Camera-type eye (tissue), 1 donor: ENCODE measurements around the gene MYO5B. TPM values are rescaled to one million over a fixed set of nuclear protein-coding genes. Genes with fewer than 3 reads are reported as not detected.

Experiments
- total RNA-seq: library from RNA; depleted of rRNA; stranded (reverse); fragments of >200 nt; gene quantifications from one replicate; pipeline ENCODE4 v1.2.3, GENCODE V29; 2014

The MYO5B gene
- total RNA-seq, result 56.7 TPM

DNA sequence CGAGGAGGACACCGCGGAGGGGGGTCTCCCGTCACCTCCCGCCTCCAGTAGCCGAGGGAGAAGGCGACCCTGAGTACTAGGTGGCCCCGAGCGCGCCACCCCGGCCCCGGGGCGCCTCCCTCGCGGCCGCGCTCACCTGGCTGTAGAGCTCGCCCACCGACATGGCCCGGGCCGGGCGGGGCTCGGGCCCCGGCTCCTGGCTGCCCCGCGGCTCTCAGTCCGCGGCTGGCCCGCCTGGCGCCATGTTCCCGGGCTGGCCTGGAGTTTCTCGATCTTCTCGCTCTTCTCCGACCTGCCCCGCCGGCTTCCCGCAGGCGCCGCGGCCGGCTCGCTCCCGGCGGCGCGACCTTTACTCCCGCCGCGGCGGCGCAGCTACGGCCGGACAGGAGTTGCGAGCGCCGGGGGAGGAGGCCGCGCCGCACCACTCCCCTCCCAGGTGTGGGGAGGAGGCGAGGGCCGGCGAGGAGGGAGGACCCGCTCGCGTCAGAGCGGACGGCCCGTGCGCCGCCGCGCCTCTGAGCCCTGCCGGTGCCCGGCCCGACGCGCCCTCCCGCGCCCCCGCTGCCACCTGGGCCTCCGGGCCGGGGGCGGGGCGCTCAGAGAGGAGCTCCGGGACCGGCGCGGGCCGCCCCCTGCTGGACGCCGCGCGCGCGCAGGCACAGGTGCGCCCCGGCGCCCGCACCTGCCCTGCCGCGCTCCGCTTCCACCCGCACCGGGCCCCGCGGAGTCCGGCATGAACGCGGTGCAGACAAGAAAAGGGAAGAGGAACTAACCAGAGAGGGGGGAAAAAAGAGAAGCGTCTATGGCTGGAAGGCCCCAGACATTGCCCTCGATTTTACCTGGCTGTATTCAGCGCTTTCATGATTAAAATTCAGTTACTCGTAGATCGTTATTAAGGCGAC, at the start of gene MYO5B:
Gene MYO5B, minus strand, starts transcription at position 517 of the 902 bp plus-strand sequence. Its CDS starts 354 bp downstream, at position 163.

DNA sequence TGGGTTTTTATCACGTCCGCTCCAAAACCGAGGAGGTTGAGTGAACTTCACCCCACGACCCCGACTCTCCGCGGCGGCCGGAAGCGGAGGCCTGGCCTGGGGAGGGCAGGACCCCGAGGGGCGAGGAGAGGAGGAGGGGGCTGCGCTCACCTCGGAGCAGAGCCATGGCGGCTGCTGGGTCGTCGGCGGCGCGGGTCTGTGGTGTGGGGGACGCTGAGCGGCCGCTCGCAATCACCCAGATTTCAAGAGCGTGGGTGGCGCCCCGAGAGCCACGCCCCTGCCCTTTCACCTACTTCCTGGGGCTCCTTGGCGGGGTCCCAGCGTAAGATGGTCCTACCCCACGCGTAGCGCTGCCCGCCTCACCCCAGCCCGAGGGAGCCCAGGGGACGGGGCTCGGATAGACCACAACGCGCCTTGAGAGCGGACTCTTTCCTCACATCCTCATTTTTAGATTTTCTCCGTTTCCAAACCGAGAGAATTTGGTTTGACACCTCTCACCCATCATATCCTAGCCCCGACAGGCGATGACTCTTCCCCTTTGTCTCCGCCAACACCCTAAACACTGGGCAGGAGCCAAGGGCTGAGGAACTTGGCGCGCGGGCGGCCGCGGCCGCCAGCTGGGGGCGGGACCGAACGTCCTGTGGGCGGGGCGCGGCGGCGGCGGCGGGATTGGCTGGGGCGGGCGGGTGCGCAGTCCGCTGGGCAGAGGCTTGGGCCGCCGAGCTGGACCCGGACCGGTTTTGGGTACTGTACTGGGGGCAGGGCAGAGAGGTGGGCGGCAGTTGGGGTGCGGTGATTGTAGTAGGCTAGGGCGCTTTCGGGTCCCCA, 381.4 kb downstream of the MYO5B start, which contains the start of gene ACAA2:
Gene ACAA2, minus strand, starts transcription at position 215 of the 828 bp plus-strand sequence. Its CDS starts 49 bp downstream, at position 166.

Other genes with a start within 250 kb of the MYO5B start
- 1.2 TPM for gene CFAP53, start 71.3 kb upstream of the MYO5B start, total RNA-seq
- gene MBD1, start 86.4 kb upstream of the MYO5B start, total RNA-seq, result 104 TPM
- 62.3 TPM for gene CXXC1, start 92.5 kb upstream of the MYO5B start, total RNA-seq
- gene SKA1, start 179.9 kb upstream of the MYO5B start, total RNA-seq, result 2.5 TPM